KOPT-K1 (cell line): ENCODE measurements around the gene SPATS2L.

Source experiments
- H3K27ac ChIP-seq: fragments of 200-600 bp; sonication (generic); 2 replicates; pipeline ENCODE4 v1.5.1; 2016; ENCODE audit warnings: antibody characterized with exemption, mild to moderate bottlenecking, low read depth, low read length; ENCODE audit not compliant: poor library complexity, severe bottlenecking
- H3K36me3 ChIP-seq: fragments of 200-600 bp; sonication (generic); 2 replicates; pipeline ENCODE4 v1.5.1; 2017; ENCODE audit warnings: antibody characterized with exemption, mild to moderate bottlenecking, low read length, moderate library complexity; ENCODE audit not compliant: insufficient read depth
- H3K9me3 ChIP-seq: fragments of 200-600 bp; sonication (generic); 2 replicates; pipeline ENCODE4 v1.5.1; 2017; ENCODE audit warnings: antibody characterized with exemption, low read length, mild to moderate bottlenecking; ENCODE audit not compliant: insufficient read depth, poor library complexity, severe bottlenecking

SPATS2L gene

GRCh38 chr2:200306196-200306930, at the start of gene SPATS2L:
Gene SPATS2L (plus strand): TSS chr2:200306693. CDS start chr2:200389245, 82,552 bp downstream.
- no peak within 1 kb of the TSS for H3K27ac ChIP-seq
- peaks cover 6% of the 10 kb centered on the region for H3K9me3 ChIP-seq
- H3K36me3 ChIP-seq = no peaks in the 10 kb centered on the region

DNA sequence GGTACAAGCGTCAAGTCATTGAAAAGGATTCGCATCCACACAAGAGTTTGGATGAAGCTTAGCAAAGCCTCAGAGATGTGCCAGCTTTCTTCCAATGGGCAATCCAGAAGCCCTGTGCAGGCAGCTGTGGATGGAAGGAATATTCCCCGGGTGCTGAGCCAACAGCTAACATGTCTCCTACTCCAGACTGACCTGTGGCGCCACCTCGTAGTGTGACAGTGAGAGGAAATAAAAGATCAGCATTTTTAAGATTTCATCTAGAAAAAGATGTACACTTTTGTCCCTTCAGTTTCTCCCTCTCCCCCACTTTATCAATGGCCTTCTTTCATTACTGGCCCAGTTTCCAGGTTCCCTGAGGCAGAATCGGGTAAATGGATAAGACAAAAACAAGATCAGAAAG, 48.9 kb upstream of the SPATS2L start:
- Histone ChIP-seq H3K9me3 (no peaks in the 10 kb centered on the region), H3K27ac (no peak overlapping the region), H3K36me3 (no peaks in the 10 kb centered on the region)

DNA sequence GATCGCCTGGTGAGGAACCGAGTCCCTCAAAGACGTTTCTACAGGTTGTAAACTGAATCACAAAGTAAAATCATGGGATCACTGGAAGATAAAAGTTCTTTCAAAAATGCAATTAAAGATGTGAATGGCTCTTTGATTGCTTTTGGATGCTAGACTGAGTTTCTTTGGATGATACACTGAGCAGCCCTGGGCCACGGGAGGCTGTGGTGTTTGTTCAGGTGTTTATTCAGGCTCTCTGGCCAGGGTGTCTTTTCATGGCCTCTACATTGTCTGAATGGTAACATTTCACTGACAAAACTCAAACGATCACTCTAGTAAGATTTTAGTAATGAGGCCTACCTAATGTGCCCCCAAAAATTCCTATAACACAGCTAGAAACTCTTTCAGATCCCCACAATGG, 48.4 kb upstream of the SPATS2L start:
- H3K9me3 ChIP-seq = no peaks in the 10 kb centered on the region
- no peak overlapping the region for H3K27ac ChIP-seq

DNA sequence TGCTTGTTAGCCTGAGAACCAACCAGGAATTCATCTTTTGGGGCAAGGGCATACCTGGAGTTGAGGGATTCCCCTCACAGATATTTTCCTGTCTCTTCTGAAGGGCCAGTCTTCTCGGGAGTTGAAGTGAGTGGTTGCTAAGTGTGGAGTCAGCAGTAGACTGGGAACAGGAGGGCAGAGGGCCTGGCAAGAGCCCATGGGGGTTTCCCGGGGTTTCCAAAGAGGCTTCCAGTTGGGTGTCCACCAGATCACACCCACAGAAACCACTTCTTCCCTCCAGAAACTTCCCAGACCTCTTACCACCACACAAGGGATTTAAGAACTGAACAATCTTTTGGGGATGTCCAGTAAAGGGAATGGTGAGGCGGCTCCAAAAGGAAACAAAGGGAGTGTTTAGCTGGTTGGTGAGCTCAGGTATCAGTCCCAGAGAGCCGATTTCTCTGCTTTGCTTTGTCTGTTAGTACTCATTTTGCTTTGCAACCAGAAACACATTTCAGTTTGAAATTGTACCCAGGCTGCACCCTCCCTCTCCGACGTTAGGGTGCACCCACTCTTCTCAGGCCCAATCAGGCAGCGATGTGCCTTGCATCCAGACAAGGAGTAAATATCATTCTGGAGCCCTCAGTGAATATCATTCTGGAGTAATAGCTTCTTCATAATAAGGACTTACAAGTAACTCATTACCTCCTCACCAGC, 47.5 kb upstream of the SPATS2L start:
- no peak overlapping the region for H3K27ac ChIP-seq
- no peaks in the 10 kb centered on the region for H3K36me3 ChIP-seq
- no peaks in the 10 kb centered on the region for H3K9me3 ChIP-seq

More for the DNA sequence above, 48.4 kb upstream of the SPATS2L start:
- no peaks in the 10 kb centered on the region for H3K36me3 ChIP-seq

GRCh38 chr2:200259577-200259957, 46.9 kb upstream of the SPATS2L start:
- no peak overlapping the region for H3K27ac ChIP-seq

GRCh38 chr2:200262047-200262446, 44.4 kb upstream of the SPATS2L start:
- H3K27ac ChIP-seq = no peak overlapping the region
- no peaks in the 10 kb centered on the region for H3K36me3 ChIP-seq
- H3K9me3 ChIP-seq = no peaks in the 10 kb centered on the region

More at GRCh38 chr2:200259577-200259957, 46.9 kb upstream of the SPATS2L start:
- no peaks in the 10 kb centered on the region for H3K36me3 ChIP-seq
- no peaks in the 10 kb centered on the region for H3K9me3 ChIP-seq

DNA sequence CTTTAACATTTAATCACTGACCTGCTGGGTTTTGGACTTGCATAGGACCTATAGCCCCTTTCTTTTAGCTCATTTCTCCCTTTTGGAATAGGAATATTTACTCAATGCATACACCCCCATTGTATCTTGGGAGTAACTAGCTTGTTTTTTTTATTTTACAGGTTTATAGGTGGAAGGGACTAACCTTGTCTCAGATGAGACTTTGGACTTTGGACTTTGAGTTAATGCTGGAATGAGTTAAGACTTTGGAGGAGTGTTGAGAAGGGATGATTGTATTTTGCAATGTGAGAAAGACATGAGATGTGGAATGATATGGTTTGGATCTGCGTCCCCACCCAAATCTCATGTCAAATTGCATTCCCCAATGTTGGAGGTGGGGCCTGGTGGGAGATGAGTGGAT, 43.2 kb upstream of the SPATS2L start:
- Histone ChIP-seq H3K36me3 (no peaks in the 10 kb centered on the region), H3K27ac (no peak overlapping the region), H3K9me3 (no peaks in the 10 kb centered on the region)

DNA sequence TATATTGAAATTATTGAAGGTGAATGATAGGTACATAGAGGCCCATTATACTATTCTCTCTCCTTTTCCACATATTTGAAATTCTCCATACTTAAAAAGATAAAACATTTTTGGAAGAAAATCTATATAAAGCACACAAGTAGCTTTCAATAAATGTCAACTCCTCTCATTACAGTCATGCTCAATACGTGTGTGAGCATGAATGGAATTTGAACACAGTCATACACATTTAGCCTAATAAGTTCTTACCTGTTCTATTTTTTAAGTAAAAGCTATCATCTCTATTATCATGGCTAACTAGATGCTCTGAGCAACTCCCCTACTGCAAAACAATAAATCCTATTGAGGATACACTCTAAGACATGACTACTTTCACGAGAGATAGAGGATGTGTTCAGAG, 41.9 kb upstream of the SPATS2L start:
- H3K9me3 ChIP-seq = no peaks in the 10 kb centered on the region
- H3K36me3 ChIP-seq = no peaks in the 10 kb centered on the region
- H3K27ac ChIP-seq = no peak overlapping the region

DNA sequence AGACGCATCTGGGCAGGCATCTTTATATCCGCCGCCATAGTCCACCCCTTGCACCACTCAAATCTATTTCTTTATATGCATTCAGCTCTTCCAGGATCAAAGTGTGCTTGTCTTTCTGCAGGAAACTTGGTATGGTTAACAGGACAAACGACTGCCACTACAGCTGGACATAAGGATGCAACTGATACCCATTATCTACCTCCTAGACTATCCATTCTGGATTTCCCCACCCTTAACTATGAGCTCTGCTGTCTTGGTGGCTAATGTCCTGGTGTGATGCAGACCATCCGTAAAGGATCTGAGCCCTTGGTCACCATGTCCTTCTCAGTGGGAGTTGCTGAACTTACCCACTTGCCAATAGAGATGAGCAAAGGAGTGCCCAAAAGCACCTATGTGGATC, 40.1 kb upstream of the SPATS2L start:
- Histone ChIP-seq H3K36me3 (no peaks in the 10 kb centered on the region), H3K27ac (no peak overlapping the region), H3K9me3 (no peaks in the 10 kb centered on the region)

GRCh38 chr2:200267350-200267749, 39.1 kb upstream of the SPATS2L start:
- H3K27ac ChIP-seq = no peak overlapping the region

DNA sequence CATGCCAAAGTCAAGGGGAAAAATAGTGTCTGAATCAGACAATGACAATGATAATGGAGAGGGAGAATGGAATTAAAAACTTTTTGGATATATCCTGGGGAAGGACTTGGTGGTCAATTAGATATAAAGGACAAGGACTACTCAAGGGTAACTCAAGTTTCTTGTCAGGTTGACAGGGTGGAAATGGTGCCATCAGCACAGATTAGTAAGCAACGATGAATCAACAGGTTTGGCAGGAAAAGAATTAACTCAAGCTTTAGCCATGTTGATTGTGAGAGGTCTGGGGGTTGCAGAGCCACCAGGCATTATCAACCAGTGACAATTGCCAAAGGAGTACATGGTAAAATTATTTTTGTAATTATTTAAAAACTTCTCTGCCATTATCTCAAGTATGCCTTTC, 35.8 kb upstream of the SPATS2L start:
- H3K27ac ChIP-seq = no peak overlapping the region
- no peaks in the 10 kb centered on the region for H3K9me3 ChIP-seq

More at GRCh38 chr2:200267350-200267749, 39.1 kb upstream of the SPATS2L start:
- H3K36me3 ChIP-seq = no peaks in the 10 kb centered on the region
- no peaks in the 10 kb centered on the region for H3K9me3 ChIP-seq

GRCh38 chr2:200272320-200272719, 34.2 kb upstream of the SPATS2L start:
- no peaks in the 10 kb centered on the region for H3K9me3 ChIP-seq
- H3K27ac ChIP-seq = no peak overlapping the region
- no peaks in the 10 kb centered on the region for H3K36me3 ChIP-seq

More for the DNA sequence above, 35.8 kb upstream of the SPATS2L start:
- no peaks in the 10 kb centered on the region for H3K36me3 ChIP-seq

- Histone ChIP-seq H3K9me3 (no peaks in the 10 kb centered on the region), H3K27ac (no peak overlapping the region), H3K36me3 (no peaks in the 10 kb centered on the region)
These were observed 32.1 kb upstream of the SPATS2L start for GRCh38 chr2:200274116-200275075.

GRCh38 chr2:200275295-200276013, 31.0 kb upstream of the SPATS2L start:
- no peak overlapping the region for H3K27ac ChIP-seq

More at GRCh38 chr2:200275295-200276013, 31.0 kb upstream of the SPATS2L start:
- no peaks in the 10 kb centered on the region for H3K36me3 ChIP-seq
- H3K9me3 ChIP-seq = no peaks in the 10 kb centered on the region
